ENCODE results near the gene SAMD1.

Gene SAMD1

GRCh38 chr19:14082675-14082960, 7.9 kb downstream of the SAMD1 start:
- H3K4me3 ChIP-seq (replicated peaks in 1 of 2; ENCODE audit: low read depth in 2 of 2, low read length in 2 of 2) = no peak overlapping the region
- no peak for DNase-seq (ENCODE audit: low read depth in 2 of 2)
- no peak for TF ChIP-seq CTCF (IDR thresholded peaks at IDR 0.05; ENCODE audit: low read depth, low read length)

GRCh38 chr19:14081797-14082674, 8.5 kb downstream of the SAMD1 start:
- no peak for DNase-seq (ENCODE audit: low read depth in 2 of 2)
- H3K4me3 ChIP-seq (replicated peaks in 1 of 2; ENCODE audit: low read depth in 2 of 2, low read length in 2 of 2) = peak overlapping the region; percentile 66 to 77
- no peak for TF ChIP-seq CTCF (IDR thresholded peaks at IDR 0.05; ENCODE audit: low read depth, low read length)

GRCh38 chr19:14080887-14081796, 9.4 kb downstream of the SAMD1 start:
- no peak for TF ChIP-seq CTCF (IDR thresholded peaks at IDR 0.05; ENCODE audit: low read depth, low read length)
- DNase-seq (ENCODE audit: low read depth in 2 of 2) = peak; percentile 100
- peak overlapping the region; percentile 66 to 77 for H3K4me3 ChIP-seq (replicated peaks in 1 of 2; ENCODE audit: low read depth in 2 of 2, low read length in 2 of 2)

- TF ChIP-seq CTCF (IDR thresholded peaks at IDR 0.05; ENCODE audit: low read depth, low read length) = no peak
- H3K4me3 ChIP-seq (replicated peaks in 1 of 2; ENCODE audit: low read depth in 2 of 2, low read length in 2 of 2) = no peak overlapping the region
- DNase-seq (ENCODE audit: low read depth in 2 of 2) = peak in 1 of 2 donors; percentile 29
These were observed 12.1 kb downstream of the SAMD1 start for GRCh38 chr19:14078411-14078810.

- TF ChIP-seq CTCF (IDR thresholded peaks at IDR 0.05; ENCODE audit: low read depth, low read length) = no peak
- no peak for DNase-seq (ENCODE audit: low read depth in 2 of 2)
- peak overlapping the region; percentile 62 to 67 for H3K4me3 ChIP-seq (replicated peaks in 1 of 2; ENCODE audit: low read depth in 2 of 2, low read length in 2 of 2)
These were observed 16.4 kb downstream of the SAMD1 start for GRCh38 chr19:14073925-14074838.

- peak; percentile 1 for TF ChIP-seq CTCF (IDR thresholded peaks at IDR 0.05; ENCODE audit: low read depth, low read length)
- H3K4me3 ChIP-seq (replicated peaks in 1 of 2; ENCODE audit: low read depth in 2 of 2, low read length in 2 of 2) = peak overlapping the region; percentile 62 to 67
- peak; percentile 78 to 79 for DNase-seq (ENCODE audit: low read depth in 2 of 2)
These were observed 17.2 kb downstream of the SAMD1 start for GRCh38 chr19:14073261-14073924.

Data from cardiac fibroblast (primary cell).